Stomach smooth muscle (tissue), 2 donors: ENCODE data around the gene OR14I1.

Experiments
- H3K27ac ChIP-seq: one replicate; pipeline ENCODE4 v1.7.0; 2013; ENCODE audit warnings: mild to moderate bottlenecking, low read length, inconsistent platforms
- H3K27me3 ChIP-seq, 2 donors: one replicate each; pipeline ENCODE4 v1.7.0; 2013; ENCODE audit warnings: low read length in 2 of 2; ENCODE audit not compliant: insufficient read depth in 2 of 2, control insufficient read depth in 1 of 2
- H3K36me3 ChIP-seq, 2 donors: one replicate each; pipeline ENCODE4 v1.7.0; 2013; ENCODE audit warnings: low read length in 2 of 2; ENCODE audit not compliant: control insufficient read depth in 2 of 2, insufficient read depth in 2 of 2
- H3K4me1 ChIP-seq: one replicate; pipeline ENCODE4 v1.7.0; 2013; ENCODE audit warnings: low read length; ENCODE audit not compliant: control insufficient read depth, insufficient read depth
- H3K4me3 ChIP-seq, 2 donors: one replicate each; pipeline ENCODE4 v1.7.0; 2013; ENCODE audit warnings: low read length in 2 of 2
- H3K9ac ChIP-seq, 2 donors: one replicate each; pipeline ENCODE4 v1.7.0; 2013; ENCODE audit warnings: low read length in 2 of 2, mild to moderate bottlenecking in 1 of 2
- H3K9me3 ChIP-seq, 2 donors: one replicate each; pipeline ENCODE4 v1.7.0; 2013; ENCODE audit warnings: low read length in 2 of 2; ENCODE audit not compliant: control insufficient read depth in 2 of 2
- donor health status: healthy.
- donor health status: Pancreatic carcinoma.

OR14I1 gene

GRCh38 chr1:248702714-248703113 is at the start of gene OR14I1:
TSS of gene OR14I1 (minus strand) at chr1:248702766.
- H3K27ac ChIP-seq = no peak within 1 kb of the TSS

GRCh38 chr1:248751635-248752034 is 49.1 kb upstream of the OR14I1 start:
- H3K36me3 ChIP-seq = no peaks in the 10 kb centered on the region
- no peaks in the 10 kb centered on the region for H3K27me3 ChIP-seq
- no peaks in the 10 kb centered on the region for H3K4me1 ChIP-seq
- no peak overlapping the region for H3K27ac ChIP-seq
- no peaks in the 10 kb centered on the region for H3K9me3 ChIP-seq
- no peak overlapping the region for H3K9ac ChIP-seq
- H3K4me3 ChIP-seq = no peak overlapping the region

More at GRCh38 chr1:248702714-248703113, at the start of gene OR14I1:
- Histone ChIP-seq H3K27me3 (no peaks in the 10 kb centered on the region), H3K4me1 (no peaks in the 10 kb centered on the region), H3K9me3 (no peaks in the 10 kb centered on the region), H3K4me3 (no peak within 1 kb of the TSS), H3K9ac (no peak within 1 kb of the TSS), H3K36me3 (no peaks in the 10 kb centered on the region)

- Histone ChIP-seq H3K27me3 (no peaks in the 10 kb centered on the region), H3K36me3 (no peaks in the 10 kb centered on the region), H3K9me3 (no peaks in the 10 kb centered on the region), H3K9ac (no peak overlapping the region), H3K4me1 (no peaks in the 10 kb centered on the region), H3K27ac (no peak overlapping the region), H3K4me3 (no peak overlapping the region)
These were observed 48.6 kb upstream of the OR14I1 start for GRCh38 chr1:248751142-248751541.

GRCh38 chr1:248750496-248750895 is 47.9 kb upstream of the OR14I1 start:
- H3K27ac ChIP-seq = no peak overlapping the region
- no peak overlapping the region for H3K9ac ChIP-seq
- H3K4me3 ChIP-seq = no peak overlapping the region
- H3K27me3 ChIP-seq = no peaks in the 10 kb centered on the region
- no peaks in the 10 kb centered on the region for H3K9me3 ChIP-seq
- H3K4me1 ChIP-seq = no peaks in the 10 kb centered on the region
- no peaks in the 10 kb centered on the region for H3K36me3 ChIP-seq

- no peak overlapping the region for H3K9ac ChIP-seq
- H3K36me3 ChIP-seq = no peaks in the 10 kb centered on the region
- H3K4me1 ChIP-seq = no peaks in the 10 kb centered on the region
- H3K27me3 ChIP-seq = peaks cover 0 to 2% of the 10 kb centered on the region in 2 donors
- H3K4me3 ChIP-seq = no peak overlapping the region
- no peaks in the 10 kb centered on the region for H3K9me3 ChIP-seq
- H3K27ac ChIP-seq = no peak overlapping the region
These were observed 45.6 kb upstream of the OR14I1 start for GRCh38 chr1:248748211-248748610.

DNA sequence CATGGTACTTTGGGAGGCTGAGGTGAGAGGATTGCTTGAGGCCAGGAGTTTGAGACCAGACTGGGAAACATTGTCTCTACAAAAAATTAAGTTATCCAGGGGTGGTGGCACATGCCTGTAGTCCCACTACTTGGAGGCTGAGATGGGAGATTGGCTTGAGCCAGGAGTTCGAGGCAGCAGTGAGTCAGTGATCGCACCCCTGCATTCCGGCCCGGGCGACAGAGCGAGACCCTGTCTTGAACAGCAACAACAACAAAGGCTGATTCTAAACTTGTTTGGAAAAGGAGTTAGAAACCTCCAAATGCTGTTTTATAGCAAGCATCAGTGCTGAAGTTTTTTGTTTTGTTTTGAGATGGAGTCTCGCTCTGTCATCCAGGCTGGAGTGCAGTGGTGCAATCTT is 38.3 kb upstream of the OR14I1 start:
- no peaks in the 10 kb centered on the region for H3K36me3 ChIP-seq
- H3K4me3 ChIP-seq = no peak overlapping the region
- H3K27ac ChIP-seq = no peak overlapping the region
- H3K4me1 ChIP-seq = no peaks in the 10 kb centered on the region
- H3K9ac ChIP-seq = no peak overlapping the region
- H3K9me3 ChIP-seq = no peaks in the 10 kb centered on the region
- H3K27me3 ChIP-seq = peaks cover 0 to 5% of the 10 kb centered on the region in 2 donors

DNA sequence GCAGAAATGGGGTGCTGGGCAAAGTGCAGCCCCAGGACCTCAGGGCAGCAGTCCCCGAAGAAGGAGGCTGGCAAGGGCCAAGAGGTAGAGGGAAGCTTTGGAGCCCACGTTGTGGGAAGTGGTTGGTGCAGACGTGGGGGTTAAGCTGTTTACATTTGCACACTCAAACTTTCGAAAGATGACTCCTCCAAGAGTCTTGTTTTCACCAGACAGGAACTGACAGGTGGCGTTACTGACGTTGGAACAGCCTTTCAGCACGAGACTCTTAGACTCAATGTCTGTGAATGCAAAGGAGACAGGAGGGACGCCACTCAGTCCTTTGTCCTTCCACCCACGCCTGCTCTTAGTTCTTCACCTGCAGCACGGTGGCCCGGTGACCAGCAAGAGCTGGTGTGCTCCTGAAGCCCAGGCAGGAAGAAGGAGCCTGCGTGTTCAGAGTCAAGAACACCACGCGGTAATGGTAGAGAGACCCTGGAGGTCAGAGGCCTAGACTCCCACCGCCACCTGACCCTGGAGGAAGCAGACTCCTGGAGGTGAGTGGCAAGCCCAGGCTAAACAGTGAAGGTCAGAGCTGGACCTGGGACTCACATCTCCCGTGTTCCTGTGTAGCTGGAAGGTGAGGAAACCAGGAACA is 37.1 kb upstream of the OR14I1 start:
- H3K27me3 ChIP-seq = peaks cover 0 to 5% of the 10 kb centered on the region in 2 donors
- no peaks in the 10 kb centered on the region for H3K36me3 ChIP-seq
- no peak overlapping the region for H3K27ac ChIP-seq
- no peaks in the 10 kb centered on the region for H3K9me3 ChIP-seq
- no peak overlapping the region for H3K4me3 ChIP-seq
- H3K4me1 ChIP-seq = no peaks in the 10 kb centered on the region
- no peak overlapping the region for H3K9ac ChIP-seq

DNA sequence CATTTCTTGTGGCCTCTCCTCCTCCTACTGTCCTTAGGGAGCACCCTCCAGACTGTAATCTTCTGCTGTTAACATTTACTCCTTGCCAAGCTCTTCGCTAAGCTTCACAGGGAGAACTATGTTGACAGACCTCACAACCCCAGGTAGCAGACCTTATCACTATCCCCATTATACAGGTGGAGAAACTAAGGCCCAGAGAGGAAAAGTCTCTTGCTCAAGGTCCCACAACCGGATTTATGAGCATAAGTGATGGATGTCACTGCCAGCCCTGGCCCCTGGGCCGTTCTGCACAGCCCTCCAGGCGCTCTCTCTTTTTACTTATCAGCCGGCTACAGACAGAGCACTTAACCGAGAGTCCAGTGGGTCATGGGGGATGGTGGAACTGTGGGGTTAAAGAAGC is 34.9 kb upstream of the OR14I1 start:
- Histone ChIP-seq H3K4me3 (no peak overlapping the region), H3K27me3 (peaks cover 0 to 3% of the 10 kb centered on the region in 2 donors), H3K27ac (no peak overlapping the region), H3K9ac (no peak overlapping the region), H3K4me1 (no peaks in the 10 kb centered on the region), H3K9me3 (no peaks in the 10 kb centered on the region), H3K36me3 (no peaks in the 10 kb centered on the region)

DNA sequence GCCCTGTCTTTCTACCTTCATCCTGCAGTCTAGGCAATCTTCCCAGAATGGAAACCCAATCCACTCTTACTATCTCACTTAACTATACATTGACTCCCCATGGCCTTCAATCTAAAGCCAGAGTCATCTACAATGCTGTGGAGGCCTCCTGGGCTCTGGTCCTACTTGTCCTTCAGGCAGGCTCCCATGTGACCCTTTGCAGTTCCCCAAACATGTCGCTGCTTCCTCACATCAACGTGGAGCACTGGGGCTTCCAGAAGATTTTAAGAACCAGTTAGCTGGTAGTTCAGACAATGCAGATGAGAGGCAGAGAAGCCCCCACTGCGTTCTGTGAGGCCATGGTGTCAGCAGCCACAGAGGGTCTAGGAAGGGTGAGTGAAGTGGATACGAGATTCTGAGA is 34.4 kb upstream of the OR14I1 start:
- Histone ChIP-seq H3K27ac (no peak overlapping the region), H3K27me3 (peaks cover 0 to 3% of the 10 kb centered on the region in 2 donors), H3K4me3 (no peak overlapping the region), H3K4me1 (no peaks in the 10 kb centered on the region), H3K9ac (no peak overlapping the region), H3K36me3 (no peaks in the 10 kb centered on the region), H3K9me3 (no peaks in the 10 kb centered on the region)

DNA sequence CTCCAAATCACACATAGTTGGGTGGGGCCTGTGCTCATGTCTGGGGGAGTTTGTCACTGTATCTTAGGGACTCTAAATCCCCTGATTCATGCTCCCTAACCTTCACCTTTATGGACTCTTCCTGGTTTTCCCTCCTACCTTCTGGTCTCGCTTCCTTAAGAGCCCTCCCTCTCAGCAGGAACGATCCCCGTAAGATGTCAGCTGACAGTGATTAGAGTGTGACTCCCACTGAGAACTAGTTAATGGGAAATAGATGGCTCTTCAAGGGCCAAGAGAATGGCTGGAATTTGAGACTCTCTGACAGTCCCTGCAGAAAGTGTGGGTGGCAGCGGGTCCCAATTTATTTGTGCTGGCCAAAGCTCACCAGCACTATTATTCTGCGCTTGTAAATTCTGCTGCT is 31.0 kb upstream of the OR14I1 start:
- H3K9ac ChIP-seq = no peak overlapping the region
- H3K27me3 ChIP-seq = no peaks in the 10 kb centered on the region
- no peaks in the 10 kb centered on the region for H3K36me3 ChIP-seq
- H3K4me3 ChIP-seq = no peak overlapping the region
- H3K9me3 ChIP-seq = no peaks in the 10 kb centered on the region
- H3K4me1 ChIP-seq = no peaks in the 10 kb centered on the region
- H3K27ac ChIP-seq = no peak overlapping the region

DNA sequence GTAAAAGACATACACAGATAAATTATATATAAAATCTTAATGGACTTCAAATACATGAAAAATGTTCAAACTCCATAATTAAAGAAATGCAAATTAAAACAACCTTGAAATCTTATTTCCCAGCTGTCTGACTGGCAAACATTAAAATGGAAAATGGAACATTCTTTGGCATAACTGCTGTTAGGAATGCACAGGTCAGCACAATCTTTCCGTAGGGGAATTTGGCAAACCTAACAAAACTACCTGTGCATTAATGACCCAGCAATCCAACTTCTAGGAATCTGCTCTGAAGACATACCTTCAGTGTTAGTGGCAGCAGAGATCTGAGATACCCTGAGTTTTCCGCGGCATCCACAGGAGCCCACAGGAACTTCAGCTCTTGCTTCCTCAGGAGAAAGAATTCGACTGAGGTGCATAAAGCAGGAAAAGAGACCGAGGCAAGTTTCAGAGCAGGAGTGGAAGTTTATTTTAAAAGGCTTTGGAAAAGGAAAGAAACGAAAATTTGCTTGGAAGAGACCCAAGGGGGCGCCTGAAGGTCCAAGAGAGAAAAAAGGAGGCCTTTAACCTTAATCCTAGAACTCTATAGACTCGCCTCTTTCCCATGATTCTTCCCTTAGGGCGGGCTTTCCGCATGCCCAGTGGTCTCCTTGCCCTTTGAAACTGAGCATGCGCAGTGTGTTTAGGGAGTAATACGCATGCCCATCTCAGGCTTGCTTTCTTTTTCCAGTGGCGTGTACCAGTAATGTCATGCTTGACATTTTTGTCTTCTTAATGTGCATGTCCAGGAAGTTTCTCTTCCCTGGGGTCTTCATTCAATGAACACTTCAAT is 28.2 kb upstream of the OR14I1 start:
- H3K9ac ChIP-seq = no peak overlapping the region

More for the DNA sequence above, 28.2 kb upstream of the OR14I1 start:
- no peak overlapping the region for H3K4me3 ChIP-seq
- H3K9me3 ChIP-seq = no peaks in the 10 kb centered on the region
- H3K36me3 ChIP-seq = no peaks in the 10 kb centered on the region
- no peaks in the 10 kb centered on the region for H3K27me3 ChIP-seq
- H3K4me1 ChIP-seq = no peaks in the 10 kb centered on the region
- H3K27ac ChIP-seq = no peak overlapping the region
